ENCODE data around the gene IQSEC3.
"Not testable (repeated sequence)": the region's sequence is repeated elsewhere in the genome, so short reads cannot be mapped to it uniquely, and the experiment has no call there.

- TF ChIP-seq, protein P1, sequence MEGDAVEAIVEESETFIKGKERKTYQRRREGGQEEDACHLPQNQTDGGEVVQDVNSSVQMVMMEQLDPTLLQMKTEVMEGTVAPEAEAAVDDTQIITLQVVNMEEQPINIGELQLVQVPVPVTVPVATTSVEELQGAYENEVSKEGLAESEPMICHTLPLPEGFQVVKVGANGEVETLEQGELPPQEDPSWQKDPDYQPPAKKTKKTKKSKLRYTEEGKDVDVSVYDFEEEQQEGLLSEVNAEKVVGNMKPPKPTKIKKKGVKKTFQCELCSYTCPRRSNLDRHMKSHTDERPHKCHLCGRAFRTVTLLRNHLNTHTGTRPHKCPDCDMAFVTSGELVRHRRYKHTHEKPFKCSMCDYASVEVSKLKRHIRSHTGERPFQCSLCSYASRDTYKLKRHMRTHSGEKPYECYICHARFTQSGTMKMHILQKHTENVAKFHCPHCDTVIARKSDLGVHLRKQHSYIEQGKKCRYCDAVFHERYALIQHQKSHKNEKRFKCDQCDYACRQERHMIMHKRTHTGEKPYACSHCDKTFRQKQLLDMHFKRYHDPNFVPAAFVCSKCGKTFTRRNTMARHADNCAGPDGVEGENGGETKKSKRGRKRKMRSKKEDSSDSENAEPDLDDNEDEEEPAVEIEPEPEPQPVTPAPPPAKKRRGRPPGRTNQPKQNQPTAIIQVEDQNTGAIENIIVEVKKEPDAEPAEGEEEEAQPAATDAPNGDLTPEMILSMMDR (IDR thresholded peaks at IDR 0.05; ENCODE audit: poor library complexity): not testable (repeated sequence)
- not testable (repeated sequence) for TF ChIP-seq EZH2 (IDR thresholded peaks at IDR 0.05; ENCODE audit: borderline replicate concordance)
These were observed 990 bp upstream of the IQSEC3 start for GRCh38 chr12:65491-66063.
